Esophagus squamous epithelium (tissue), 4 donors: ENCODE measurements around the gene TNFAIP3.

Source experiments
- POLR2A ChIP-seq, 4 donors: fragments of 450-650 bp; IDR thresholded peaks; one replicate each; pipeline ENCODE4 v1.6.1; 2017; ENCODE audit warnings: antibody characterized with exemption in 4 of 4, mild to moderate bottlenecking in 4 of 4, moderate library complexity in 3 of 4
- TF ChIP-seq, protein P1 (sequence below), 6 experiments: fragments of 450-650 bp in 4 of 6; fragments of 200-600 bp in 2 of 6; sonication (generic) in 2 of 6; IDR thresholded peaks; one replicate each; pipeline ENCODE4 v1.5.1; 2016 to 2019; ENCODE audit warnings: antibody characterized with exemption in 6 of 6, mild to moderate bottlenecking in 4 of 6, moderate library complexity in 4 of 6

DNA sequence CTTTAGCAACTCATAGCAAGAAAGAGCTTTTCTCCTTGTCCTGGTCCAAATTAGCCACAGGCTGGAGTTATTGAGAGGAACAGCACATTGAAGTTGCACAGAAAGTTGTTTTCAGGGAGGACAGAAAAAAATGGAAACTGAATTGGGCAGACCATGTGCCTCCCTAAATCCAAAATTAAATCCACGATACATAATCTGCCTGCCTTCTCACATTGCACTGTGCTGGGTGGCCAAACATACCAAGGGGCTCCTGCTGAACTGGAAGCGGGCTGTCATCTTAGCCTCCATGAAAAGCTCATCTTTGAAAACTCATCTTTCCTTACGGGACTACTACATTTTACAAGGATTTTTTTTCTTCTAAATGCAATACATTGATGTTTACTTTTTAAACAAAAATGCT, 59.9 kb downstream of the TNFAIP3 start:
- TF ChIP-seq, protein P1, sequence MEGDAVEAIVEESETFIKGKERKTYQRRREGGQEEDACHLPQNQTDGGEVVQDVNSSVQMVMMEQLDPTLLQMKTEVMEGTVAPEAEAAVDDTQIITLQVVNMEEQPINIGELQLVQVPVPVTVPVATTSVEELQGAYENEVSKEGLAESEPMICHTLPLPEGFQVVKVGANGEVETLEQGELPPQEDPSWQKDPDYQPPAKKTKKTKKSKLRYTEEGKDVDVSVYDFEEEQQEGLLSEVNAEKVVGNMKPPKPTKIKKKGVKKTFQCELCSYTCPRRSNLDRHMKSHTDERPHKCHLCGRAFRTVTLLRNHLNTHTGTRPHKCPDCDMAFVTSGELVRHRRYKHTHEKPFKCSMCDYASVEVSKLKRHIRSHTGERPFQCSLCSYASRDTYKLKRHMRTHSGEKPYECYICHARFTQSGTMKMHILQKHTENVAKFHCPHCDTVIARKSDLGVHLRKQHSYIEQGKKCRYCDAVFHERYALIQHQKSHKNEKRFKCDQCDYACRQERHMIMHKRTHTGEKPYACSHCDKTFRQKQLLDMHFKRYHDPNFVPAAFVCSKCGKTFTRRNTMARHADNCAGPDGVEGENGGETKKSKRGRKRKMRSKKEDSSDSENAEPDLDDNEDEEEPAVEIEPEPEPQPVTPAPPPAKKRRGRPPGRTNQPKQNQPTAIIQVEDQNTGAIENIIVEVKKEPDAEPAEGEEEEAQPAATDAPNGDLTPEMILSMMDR (IDR thresholded peaks at IDR 0.05): no peak
- TF ChIP-seq POLR2A (IDR thresholded peaks at IDR 0.05): no peak
